Gastrocnemius medialis (tissue), 4 donors: ENCODE data around the gene ADIPOR2. TPM values are rescaled to one million over a fixed set of nuclear protein-coding genes. Genes with fewer than 3 reads are reported as not detected.

Experiments used
- ATAC-seq, 2 donors: fragments of 150-250 bp; one replicate each; pipeline ENCODE4 v1.9.1; 2016
- DNase-seq, 2 donors: peaks; one replicate each; pipeline ENCODE4 v3.0.0-alpha.2; 2019
- H3K27ac ChIP-seq, 4 donors: fragments of 200-600 bp; sonication (generic); 1 replicate in 1 of 4; 2 replicates in 3 of 4; pipeline ENCODE4 v1.5.1; 2016 to 2018; ENCODE audit warnings: mild to moderate bottlenecking in 2 of 4, moderate library complexity in 1 of 4
- H3K27me3 ChIP-seq, 3 donors: fragments of 200-600 bp; sonication (generic) in 2 of 3; 1 replicate in 1 of 3; 2 replicates in 2 of 3; pipeline versions ENCODE4 v1.5.1 to v1.6.0; 2016 to 2019; ENCODE audit warnings: mild to moderate bottlenecking in 1 of 3, moderate library complexity in 1 of 3
- H3K36me3 ChIP-seq, 2 donors: fragments of 200-600 bp; sonication (generic) in 1 of 2; one replicate each; pipeline ENCODE4 v1.5.1; 2017 to 2018
- H3K4me1 ChIP-seq, 2 donors: fragments of 200-600 bp; sonication (generic) in 1 of 2; one replicate each; pipeline ENCODE4 v1.5.1; 2016 to 2017; ENCODE audit warnings: mild to moderate bottlenecking in 2 of 2
- H3K4me3 ChIP-seq, 4 donors: fragments of 200-600 bp; sonication (generic) in 3 of 4; 1 replicate in 1 of 4; 2 replicates in 3 of 4; pipeline ENCODE4 v1.5.1; 2016 to 2019; ENCODE audit warnings: mild to moderate bottlenecking in 2 of 4
- H3K9me3 ChIP-seq, 3 donors: fragments of 200-600 bp; sonication (generic) in 2 of 3; 1 replicate in 1 of 3; 2 replicates in 2 of 3; pipeline ENCODE4 v1.5.1; 2016 to 2019
- POLR2A ChIP-seq, 2 donors: fragments of 450-650 bp; IDR thresholded peaks; one replicate each; pipeline ENCODE4 v1.6.1; 2017; ENCODE audit warnings: antibody characterized with exemption in 2 of 2, mild to moderate bottlenecking in 2 of 2, moderate library complexity in 2 of 2
- in situ Hi-C, 4 donors: fragments of 200-750 bp; cut with MboI; loops; one replicate each; pipeline versions ENCODE4 v1.15.0 to v1.8.0; 2017; ENCODE audit warnings: low sequenced_read_pairs in 4 of 4
- intact Hi-C: fragments of 100-400 bp; cut with DNase I; formaldehyde crosslinking; loops from one replicate; pipeline ENCODE4 v1.15.1; 2023; ENCODE audit warnings: low total_unique reads
- total RNA-seq, 4 donors: library from RNA; depleted of rRNA; stranded (reverse); fragments of >200 nt; gene quantifications; one replicate each; pipeline versions ENCODE4 v1.1.0 to v1.2.3, GENCODE V29; 2016
- TF ChIP-seq, protein P1 (sequence below), 5 experiments: fragments of 450-650 bp in 3 of 5; fragments of 200-600 bp in 2 of 5; sonication (generic) in 2 of 5; IDR thresholded peaks in 4 of 5; conservative IDR thresholded peaks in 1 of 5; 1 replicate in 4 of 5; 2 replicates in 1 of 5; pipeline ENCODE4 v1.5.1; 2016 to 2019; ENCODE audit warnings: antibody characterized with exemption in 5 of 5, mild to moderate bottlenecking in 3 of 5, moderate library complexity in 3 of 5

Gene ADIPOR2
- total RNA-seq, 4 donors from 2014 or later, result 18.9 to 47.4 (median 25.1) TPM

DNA sequence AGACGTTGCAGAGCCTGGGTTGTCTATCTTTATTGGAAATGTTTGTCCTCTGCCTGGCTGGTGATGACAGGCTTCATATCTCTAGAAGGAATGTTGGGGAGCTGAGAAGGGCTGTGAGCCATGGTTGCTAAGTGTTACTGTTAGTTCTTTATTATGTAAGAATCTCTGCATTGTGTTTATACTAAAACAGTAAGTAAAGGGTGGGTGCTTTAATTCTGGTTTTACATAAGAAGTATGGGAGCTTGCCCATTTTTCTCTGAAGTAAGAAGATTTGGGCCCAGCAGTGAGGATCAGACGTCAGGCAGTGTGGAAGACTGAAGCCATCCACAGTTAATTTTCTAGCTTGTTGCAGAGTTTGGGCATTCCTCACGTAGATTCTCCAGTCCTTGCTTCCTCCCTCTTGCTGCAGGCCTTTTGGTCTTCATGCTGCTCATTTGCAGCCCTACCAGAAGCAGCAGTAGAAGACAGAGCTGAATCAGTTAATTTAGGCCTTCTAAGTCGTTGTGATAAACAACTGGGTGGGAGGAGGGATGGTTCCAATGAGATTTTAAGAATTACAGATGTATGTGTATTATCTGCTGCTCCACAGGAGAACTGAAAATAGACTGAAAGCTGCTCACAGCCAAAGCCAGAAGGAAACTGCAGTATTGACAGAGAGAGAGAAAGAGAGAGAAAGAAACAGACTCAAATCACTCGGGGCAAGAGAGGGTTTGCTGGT is 40.5 kb upstream of the ADIPOR2 start:
- intact Hi-C loops, result loop anchor here (5.0 kb wide), 1 partner anchor 287 kb away; no protein-coding TSS in a partner anchor
- Histone ChIP-seq H3K36me3 (no peaks in the 10 kb centered on the region), H3K27ac (no peak overlapping the region), H3K4me3 (no peak overlapping the region), H3K9me3 (no peaks in the 10 kb centered on the region), H3K27me3 (no peaks in the 10 kb centered on the region), H3K4me1 (no peaks in the 10 kb centered on the region)
- ATAC-seq, result no peak
- TF ChIP-seq POLR2A (IDR thresholded peaks at IDR 0.05), result no peak
- TF ChIP-seq, protein P1, sequence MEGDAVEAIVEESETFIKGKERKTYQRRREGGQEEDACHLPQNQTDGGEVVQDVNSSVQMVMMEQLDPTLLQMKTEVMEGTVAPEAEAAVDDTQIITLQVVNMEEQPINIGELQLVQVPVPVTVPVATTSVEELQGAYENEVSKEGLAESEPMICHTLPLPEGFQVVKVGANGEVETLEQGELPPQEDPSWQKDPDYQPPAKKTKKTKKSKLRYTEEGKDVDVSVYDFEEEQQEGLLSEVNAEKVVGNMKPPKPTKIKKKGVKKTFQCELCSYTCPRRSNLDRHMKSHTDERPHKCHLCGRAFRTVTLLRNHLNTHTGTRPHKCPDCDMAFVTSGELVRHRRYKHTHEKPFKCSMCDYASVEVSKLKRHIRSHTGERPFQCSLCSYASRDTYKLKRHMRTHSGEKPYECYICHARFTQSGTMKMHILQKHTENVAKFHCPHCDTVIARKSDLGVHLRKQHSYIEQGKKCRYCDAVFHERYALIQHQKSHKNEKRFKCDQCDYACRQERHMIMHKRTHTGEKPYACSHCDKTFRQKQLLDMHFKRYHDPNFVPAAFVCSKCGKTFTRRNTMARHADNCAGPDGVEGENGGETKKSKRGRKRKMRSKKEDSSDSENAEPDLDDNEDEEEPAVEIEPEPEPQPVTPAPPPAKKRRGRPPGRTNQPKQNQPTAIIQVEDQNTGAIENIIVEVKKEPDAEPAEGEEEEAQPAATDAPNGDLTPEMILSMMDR (IDR thresholded peaks at IDR 0.05 in 4 of 5, conservative IDR thresholded peaks at IDR 0.05 in 1 of 5), result no peak
- in situ Hi-C loops, result loop anchor here in 3 of 4 donors (5.0 kb wide), 3 partner anchors 137 to 287 kb away; no protein-coding TSS in a partner anchor
- no peak for DNase-seq

DNA sequence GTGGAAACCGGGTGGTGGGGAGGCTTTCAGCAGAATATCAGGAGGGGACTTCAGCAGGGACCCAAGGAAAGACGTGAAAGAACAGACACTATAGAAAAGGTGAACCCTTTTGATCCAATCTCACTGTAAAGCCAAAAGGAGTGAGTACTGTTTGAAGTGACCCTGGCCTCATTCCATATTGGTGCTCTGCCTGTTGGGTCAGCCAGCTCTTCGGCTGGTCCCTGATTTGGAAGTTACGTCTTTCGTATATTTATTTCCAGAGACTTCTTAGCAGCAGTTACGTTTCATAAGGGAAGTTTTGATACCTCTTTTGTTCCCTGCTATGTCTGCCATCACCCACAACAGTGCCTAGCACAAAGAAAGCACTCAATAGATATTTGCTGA is 39.9 kb upstream of the ADIPOR2 start:
- H3K4me1 ChIP-seq, result no peaks in the 10 kb centered on the region
- in situ Hi-C loops, result loop anchor here in 3 of 4 donors (5.0 kb wide), 3 partner anchors 136 to 286 kb away; no protein-coding TSS in a partner anchor
- H3K36me3 ChIP-seq, result no peaks in the 10 kb centered on the region
- intact Hi-C loops, result loop anchor here (5.0 kb wide), 1 partner anchor 286 kb away; no protein-coding TSS in a partner anchor
- no peak for TF ChIP-seq POLR2A (IDR thresholded peaks at IDR 0.05)
- TF ChIP-seq, protein P1 (IDR thresholded peaks at IDR 0.05 in 4 of 5, conservative IDR thresholded peaks at IDR 0.05 in 1 of 5), result no peak
- H3K27ac ChIP-seq, result no peak overlapping the region
- ATAC-seq, result no peak
- DNase-seq, result no peak
- H3K9me3 ChIP-seq, result no peaks in the 10 kb centered on the region
- H3K4me3 ChIP-seq, result no peak overlapping the region
- no peaks in the 10 kb centered on the region for H3K27me3 ChIP-seq

DNA sequence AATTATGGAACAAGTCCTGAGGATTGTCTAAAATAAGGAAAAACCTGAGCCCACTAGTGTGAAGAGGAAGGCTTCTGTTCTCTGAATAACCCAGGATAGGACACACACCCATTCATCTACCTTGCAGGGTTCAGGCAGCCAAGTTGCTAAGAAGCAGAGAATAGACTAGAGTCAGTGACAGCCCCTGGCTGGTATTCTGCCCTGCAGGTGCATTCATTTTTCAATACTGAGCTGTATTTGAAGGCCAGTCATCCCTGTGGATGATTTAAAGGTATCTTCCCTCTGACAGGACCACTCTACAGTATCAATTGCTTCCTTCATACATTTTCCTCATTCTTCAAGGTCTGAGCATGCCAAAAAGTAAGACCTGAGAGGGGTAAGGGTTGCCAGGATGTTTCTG is 38.9 kb upstream of the ADIPOR2 start:
- H3K27ac ChIP-seq, result no peak overlapping the region

DNA sequence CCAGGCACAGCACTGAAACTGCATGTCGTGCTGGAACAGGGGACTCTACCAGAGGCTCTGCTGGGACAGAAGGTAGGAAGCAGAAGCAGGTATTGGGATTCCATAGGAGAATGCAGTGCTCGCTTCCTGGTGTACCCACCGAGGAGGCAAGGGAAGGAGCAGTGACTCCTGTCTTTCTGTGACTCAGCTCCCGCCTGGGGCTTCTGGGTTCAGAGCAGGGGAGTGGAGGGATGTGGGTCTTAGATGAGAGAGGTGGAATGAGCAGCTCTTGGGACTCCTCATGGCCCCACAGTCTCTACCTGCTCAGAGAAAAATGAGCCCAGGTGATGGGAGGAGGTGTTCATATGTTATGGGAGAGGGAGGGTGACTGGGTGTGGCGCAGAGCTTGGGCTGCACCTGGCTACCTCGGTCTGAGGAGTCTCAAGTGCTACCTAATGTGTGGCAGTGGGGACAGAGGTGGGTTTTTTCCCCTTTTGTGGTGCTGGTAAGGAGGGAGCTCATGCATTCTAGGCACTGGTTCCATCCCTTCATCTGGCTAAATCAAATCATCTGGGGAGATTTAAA is 35.6 kb upstream of the ADIPOR2 start:
- Histone ChIP-seq H3K27me3 (no peaks in the 10 kb centered on the region), H3K9me3 (no peaks in the 10 kb centered on the region), H3K4me1 (peaks cover 22 to 32% of the 10 kb centered on the region in 2 donors), H3K4me3 (no peak overlapping the region), H3K27ac (no peak overlapping the region), H3K36me3 (no peaks in the 10 kb centered on the region)
- in situ Hi-C loops (loop anchor here in 1 of 4 donors (5.0 kb wide), 1 partner anchor 132 kb away; no protein-coding TSS in a partner anchor), intact Hi-C loops (no loop called here)
- ATAC-seq (no peak), DNase-seq (no peak)
- TF ChIP-seq, protein P1 (IDR thresholded peaks at IDR 0.05 in 4 of 5, conservative IDR thresholded peaks at IDR 0.05 in 1 of 5), result no peak
- TF ChIP-seq POLR2A (IDR thresholded peaks at IDR 0.05), result no peak

More for the DNA sequence above, 38.9 kb upstream of the ADIPOR2 start:
- Histone ChIP-seq H3K4me3 (no peak overlapping the region), H3K9me3 (no peaks in the 10 kb centered on the region), H3K36me3 (no peaks in the 10 kb centered on the region), H3K27me3 (no peaks in the 10 kb centered on the region), H3K4me1 (no peaks in the 10 kb centered on the region)
- TF ChIP-seq, protein P1 (IDR thresholded peaks at IDR 0.05 in 4 of 5, conservative IDR thresholded peaks at IDR 0.05 in 1 of 5), result no peak
- no peak for TF ChIP-seq POLR2A (IDR thresholded peaks at IDR 0.05)
- intact Hi-C loops, result loop anchor here (1.0 to 5.0 kb wide), 2 partner anchors 139 to 285 kb away; no protein-coding TSS in a partner anchor
- in situ Hi-C loops, result loop anchor here in 3 of 4 donors (5.0 kb wide), 3 partner anchors 135 to 285 kb away; no protein-coding TSS in a partner anchor
- DNase-seq (no peak), ATAC-seq (no peak)
